ENCODE results near the gene PARL.

- no peak for TF ChIP-seq CTCF (IDR thresholded peaks at IDR 0.05; ENCODE audit: poor library complexity)
- TF ChIP-seq EZH2phosphoT487 (IDR thresholded peaks at IDR 0.05; ENCODE audit: low read depth, severe bottlenecking, unreplicated experiment), result no peak
- no peak for TF ChIP-seq EZH2 (IDR thresholded peaks at IDR 0.05; ENCODE audit: borderline replicate concordance)
Observed at GRCh38 chr3:183907176-183907575, 22.5 kb upstream of the PARL start.

All from hepatocyte (in vitro differentiated cells).